NCI-H1694 treated with DMSO at 0.1 percent for 48 hours (cell line): ENCODE measurements around the gene C10orf67.
"Not testable (repeated sequence)": the region's sequence is repeated elsewhere in the genome, so short reads cannot be mapped to it uniquely, and the experiment has no call there.

ENCODE experiments used
- DNase-seq: peaks from one replicate; lab custom pipeline; 2025; lab: John Stamatoyannopoulos, UW

The C10orf67 gene

DNA sequence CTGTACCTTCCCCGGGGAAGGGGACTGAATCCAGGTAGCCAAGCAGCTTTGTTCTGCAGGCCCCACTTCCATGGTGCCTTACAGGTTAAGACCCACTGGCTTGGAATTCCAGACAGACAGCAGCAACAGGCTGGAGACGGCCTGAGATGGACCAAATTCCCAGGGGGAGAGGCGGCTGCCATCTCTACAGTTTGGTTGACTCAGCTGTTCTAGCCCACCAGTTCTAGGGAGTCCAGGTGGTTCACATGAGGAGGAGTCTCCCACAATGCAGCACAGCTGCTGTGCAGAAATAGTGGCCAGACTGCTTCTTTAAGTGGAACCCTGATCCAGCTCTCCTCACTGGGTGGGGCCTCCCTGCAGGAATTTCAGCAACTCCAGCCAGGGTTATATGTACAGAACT, 74.1 kb downstream of the C10orf67 start:
- no peak for DNase-seq

DNA sequence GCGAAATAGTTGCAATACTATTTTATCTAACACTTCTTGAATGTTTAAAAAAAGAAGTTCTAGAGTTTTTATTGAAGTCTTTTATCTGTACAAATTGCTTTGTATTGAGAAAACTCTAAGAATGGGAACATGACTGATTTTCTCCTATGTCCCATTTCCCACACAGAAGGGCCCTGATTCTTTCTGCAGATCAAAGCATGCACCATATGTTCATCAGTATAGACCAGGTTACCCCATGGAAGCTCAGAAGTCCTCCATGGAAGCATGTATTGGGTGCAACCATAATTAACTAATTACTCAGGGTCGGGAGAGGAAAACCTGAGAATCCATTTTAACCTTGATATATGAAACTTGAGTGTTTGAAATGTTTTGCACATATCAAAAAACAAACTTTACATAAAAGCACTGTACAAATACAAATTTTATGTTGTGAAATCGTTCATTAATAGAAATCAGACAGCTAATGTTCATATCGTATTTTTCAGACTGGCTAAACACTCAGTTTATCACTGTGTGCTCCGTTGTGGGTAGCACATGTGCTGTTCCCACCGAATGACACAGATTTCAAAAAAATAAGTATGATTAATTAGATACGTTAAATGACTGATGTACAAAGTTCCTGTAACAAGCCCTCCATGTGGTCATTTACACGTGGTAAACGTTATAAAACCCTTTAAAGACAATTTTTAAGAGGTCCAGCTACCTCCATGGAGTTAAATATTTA, 81.0 kb downstream of the C10orf67 start:
- DNase-seq: no peak

DNA sequence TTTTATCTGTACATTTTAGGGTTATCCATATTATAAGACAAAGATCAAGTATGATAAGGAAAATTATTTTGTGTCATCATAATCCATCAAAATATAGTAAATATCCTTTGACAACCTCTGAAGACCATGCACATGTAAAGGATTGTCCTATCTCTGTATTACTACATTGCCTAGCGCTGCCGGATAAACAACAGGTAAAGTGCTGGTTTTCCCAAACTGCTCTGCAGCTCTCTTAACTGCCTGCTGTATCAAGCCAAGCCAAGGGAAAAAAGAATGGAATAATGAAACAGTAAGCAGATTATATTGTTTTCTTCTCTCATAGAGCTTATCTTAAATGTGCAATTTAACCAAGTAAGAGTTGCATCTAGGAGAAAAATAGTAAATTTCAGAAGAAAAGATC, 81.7 kb downstream of the C10orf67 start:
- no peak for DNase-seq

DNA sequence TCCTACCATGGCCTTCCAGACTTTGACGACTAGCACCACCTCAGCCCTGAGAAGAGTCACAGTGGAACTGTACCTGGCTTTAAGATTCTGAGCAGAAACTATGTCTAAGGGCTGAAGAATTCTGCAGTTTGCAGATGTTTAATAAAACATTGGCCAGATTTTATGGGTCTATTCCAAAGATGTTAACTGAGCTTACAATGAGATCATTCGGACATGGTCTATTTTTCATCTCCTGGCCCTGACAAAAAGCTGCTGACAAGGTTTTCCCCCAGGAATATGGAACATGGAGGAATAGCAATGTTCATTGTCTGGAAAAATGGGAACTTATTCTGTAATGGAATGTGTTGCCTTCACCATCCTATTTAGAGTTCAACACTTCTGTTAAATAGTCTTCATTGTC, 86.1 kb downstream of the C10orf67 start:
- DNase-seq: no peak

DNA sequence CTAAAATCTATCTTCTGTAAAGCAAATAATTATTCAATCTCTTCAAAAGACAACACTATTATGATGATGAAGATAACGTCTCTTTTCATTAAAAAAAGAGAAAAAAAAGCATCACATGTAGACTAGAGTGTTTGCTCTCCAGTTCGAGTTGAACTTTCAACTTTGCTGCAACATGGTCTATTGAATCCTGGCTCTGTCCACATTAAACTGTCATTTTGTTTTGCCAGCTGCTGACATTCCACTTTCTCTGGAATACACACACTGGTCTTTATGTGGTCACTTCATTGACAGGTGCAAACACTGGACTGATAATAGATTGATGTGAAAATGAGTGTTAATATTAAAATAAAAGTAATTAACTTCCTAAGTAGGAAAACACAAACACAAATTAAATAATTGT, 90.8 kb downstream of the C10orf67 start:
- DNase-seq: no peak

DNA sequence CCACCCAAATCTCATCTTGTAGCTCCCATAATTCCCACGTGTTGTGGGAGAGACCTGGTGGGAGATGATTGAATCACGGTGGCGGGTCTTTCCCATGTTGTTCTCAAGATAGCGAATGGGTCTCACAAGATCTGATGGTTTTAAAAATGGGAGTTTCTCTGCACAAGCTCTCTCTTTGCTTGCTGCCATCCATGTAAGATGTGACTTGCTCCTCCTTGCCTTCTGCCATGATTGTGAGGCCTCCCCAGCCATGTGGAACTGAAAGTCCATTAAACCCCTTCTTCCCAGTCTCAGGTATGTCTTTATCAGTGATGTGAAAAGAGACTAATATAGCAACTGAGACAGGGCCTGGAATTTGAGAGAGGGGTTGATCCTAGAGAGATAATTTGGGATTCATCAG, 91.7 kb downstream of the C10orf67 start:
- not testable (repeated sequence) for DNase-seq

DNA sequence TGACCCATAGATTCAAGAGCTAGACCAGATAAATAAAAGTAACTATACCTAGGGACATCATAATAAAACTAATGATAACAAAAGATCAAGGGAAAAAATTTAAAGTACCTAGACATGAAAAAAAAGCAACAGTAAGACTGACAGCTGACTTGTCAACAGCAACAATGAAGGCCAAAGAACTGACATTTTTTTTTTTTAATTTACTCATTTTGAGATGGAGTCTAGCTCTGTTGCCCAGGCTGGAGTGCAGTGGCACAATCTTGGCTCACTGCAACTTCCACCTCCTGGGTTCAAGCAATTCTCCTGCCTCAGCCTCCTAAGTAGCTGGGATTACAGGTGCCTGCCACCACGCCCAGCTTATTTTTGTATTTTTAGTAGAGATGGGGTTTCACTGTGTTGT, 102.8 kb downstream of the C10orf67 start:
- DNase-seq: not testable (repeated sequence)

DNA sequence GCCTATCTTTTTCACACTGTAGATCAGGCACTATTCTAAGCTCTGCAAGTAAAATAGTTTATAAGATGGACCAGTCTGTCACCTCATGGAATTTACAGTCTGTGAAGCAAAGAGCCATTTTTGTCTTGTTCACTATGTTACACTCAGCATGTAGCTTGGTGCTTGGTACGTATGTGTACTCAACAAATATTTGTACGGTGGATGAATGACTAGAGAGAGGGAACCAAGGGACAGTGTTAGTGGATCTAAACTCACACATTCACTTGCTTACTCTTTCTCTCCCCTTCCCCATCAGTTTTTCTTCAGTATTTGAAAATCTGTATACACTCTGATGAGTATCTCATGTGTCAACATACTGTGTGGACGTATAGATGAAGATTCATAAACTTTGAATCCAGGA, 106.6 kb downstream of the C10orf67 start:
- no peak for DNase-seq

DNA sequence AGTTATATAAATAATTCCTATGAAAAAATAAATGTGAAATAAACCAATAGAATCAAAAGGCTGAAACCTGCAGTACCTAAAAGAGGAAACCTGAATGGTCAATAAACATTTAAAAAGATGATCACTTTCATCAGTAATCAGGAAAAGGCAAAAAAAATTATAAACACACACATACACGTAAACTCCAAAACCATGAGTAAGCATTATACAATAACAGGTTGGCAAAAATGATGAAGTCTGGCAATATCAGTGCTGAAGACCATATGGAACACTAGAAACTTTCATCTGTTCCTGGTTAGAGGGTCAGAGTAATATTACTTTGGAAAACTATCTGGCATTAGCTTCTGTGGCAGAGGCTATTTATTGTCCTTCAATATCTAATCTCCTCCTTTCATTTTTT, 114.0 kb downstream of the C10orf67 start:
- DNase-seq: no peak

DNA sequence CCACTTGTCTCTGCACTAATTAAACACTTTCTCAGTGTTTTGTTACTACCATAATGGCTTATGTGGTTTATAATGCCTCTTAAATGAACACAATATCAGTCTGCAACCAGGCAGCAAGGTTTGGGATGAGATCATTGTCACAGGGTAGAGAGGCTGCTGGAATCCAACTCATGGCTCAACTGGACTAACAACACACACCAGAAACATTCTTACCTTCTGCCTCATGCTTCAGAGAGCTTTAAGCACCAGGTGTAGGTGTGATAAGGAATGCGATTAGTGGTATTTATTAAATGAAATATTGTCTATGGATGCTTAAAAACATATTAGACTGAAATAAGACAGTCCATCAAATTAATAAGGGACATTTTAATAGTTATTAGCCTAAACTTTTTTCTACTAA, 127.1 kb downstream of the C10orf67 start:
- no peak for DNase-seq

DNA sequence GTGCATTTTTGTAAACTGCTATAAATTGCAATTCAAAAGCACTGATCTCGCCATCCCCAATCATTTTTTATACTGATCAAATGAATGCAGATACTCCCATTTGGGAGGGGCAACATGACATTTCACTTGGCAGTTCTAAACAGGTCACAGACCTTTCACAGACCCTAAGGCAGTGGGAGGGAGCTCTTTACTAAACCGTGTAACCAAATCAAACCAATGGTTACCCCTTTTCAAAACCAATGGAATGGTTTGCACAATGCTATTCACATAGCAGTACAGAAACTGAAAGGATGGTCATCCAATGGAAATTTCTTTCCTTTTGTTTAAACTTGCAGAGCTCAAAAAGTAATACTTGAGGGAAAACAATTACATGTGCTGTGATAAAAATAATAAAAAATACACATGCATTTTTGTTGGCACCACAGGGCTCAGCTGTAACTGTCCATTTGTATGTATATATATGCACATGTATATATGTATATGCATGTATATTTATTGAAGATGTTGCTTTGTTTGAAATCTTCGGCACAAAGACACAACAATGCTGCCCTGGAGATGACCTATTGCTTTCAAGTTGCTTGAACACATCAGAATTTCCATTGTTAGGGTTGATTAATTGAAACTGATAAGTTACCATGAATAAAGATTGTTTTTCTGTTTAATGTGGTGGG, 138.5 kb downstream of the C10orf67 start:
- DNase-seq: no peak

DNA sequence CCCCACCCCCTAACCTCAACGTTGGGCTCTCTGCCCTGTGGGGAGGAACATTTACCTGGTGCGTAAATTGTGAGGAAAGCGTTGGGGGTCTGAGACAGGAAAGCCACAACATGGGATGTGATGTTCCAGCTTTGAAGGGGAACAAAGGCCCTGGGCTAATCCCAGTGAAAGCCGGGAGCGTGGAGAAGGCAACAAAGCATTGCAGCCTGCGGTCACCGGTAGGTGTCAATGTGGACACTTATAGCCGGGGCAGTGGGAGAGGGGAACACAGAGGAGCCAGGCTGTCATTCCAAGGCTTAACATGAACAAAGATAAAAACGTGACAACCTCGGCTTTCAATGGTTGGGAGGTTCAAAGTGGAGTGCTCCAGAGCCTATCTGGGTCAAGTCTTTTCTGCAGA, 139.8 kb downstream of the C10orf67 start:
- no peak for DNase-seq

DNA sequence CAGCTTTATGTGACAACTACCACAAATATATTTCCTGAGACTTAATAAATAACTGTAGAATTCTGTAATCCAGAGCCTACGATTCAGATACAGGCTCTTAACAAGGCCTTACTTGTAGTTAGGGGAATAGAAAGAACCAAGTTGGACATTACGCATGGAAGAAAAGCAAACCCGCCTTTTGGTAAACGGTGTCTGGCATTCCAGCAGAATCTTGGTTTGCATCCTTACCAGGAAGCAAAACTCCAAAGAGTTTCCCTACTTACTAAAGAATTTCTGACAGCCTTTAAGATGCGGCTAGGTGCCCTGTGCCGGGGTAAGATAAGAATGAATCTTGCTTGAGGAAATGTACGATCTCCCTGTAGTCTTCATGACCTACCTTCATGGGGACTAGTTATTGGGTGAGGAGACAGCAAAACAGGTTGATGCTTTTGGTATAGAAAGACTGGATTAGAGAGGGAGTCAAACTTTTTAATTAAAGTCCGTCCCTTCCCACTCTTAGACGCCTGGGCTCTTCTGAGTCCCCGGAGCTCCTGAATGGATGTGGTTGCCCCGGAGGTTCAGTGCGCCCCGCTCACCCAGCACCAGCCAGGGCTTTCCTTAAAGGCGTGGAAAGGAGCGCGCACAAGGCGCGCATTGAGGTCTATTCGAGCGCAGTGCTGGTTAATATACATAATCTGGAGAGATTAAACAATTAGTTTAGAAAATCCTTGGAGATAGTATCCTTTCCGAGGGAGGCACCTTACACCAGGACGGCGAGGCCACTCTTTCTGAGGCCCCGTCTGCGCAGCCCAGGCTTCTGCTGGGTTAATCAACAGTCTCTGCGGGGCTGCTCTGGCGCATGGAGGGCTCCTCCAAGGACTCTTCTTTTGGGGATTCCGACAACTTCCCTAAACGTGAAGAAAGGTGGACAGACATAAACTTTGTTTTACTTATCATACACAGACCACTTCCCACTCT, 140.9 kb downstream of the C10orf67 start:
- DNase-seq: no peak

DNA sequence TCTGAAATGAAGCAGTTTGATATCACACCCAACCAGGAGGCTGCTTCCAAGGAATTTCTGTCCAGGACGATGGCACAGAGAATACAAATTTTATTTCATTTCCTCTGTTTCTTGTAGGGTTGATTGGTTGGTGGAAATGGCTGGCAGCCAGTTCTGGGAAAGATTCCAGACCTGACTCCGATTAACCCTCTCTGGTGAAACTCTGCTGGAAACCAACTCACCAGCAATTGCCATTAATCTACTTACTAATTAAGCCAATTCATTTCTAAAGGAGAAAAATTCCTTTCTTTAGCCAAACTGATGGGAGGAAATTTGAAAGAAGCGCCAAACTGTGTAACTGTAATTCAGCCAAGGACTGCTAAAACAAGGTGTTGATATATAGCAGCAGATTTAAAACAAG, 141.8 kb downstream of the C10orf67 start:
- DNase-seq: no peak

DNA sequence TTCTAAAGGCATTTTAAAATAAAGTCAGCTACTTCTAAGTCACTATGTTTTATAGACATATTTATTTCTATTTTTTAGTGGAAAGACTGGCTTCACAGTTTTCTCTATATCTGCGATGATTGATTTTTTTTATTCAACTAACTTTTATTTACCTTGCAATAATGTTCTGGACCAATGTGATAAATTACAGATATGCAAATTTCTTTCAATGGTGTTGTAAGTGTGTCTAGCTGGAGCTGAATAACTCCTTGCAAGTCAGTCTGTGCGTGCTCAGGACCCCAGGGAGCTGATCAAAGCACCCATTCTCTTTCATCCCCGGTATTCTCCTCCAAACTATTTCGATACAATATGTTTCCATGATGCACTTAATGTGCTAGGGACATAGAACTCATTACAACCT, 142.8 kb downstream of the C10orf67 start:
- no peak for DNase-seq

DNA sequence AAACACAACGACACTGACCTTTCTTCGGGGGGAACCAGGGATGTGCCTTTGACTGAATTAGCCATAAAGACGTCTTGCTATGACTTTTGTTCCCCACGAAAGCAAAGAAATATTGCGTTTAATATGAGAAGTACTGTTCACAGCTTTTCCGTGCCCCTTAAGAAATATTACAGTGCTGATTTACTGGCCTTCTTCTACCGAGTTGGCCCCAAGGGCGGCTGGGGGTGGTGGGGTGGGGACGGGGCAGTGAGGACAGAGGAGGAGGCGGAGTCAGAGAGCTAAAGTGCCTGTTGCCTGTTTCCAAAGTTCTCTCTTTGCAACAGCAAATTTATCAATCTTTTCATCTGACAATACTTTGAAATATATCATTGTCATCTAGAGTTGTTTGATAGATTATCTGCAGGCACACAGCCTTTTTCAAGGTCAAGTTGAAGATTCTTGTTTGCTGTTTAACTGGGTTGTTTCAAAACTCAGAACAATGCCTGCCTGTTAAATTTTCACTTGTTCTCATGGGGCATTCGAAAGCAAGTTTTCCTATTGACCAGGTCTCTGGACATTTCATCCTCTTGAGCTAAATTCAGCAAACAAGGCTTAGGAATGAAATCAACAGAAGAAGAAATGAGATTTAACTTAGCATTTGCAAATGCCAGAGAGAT, 143.5 kb downstream of the C10orf67 start:
- DNase-seq: no peak

DNA sequence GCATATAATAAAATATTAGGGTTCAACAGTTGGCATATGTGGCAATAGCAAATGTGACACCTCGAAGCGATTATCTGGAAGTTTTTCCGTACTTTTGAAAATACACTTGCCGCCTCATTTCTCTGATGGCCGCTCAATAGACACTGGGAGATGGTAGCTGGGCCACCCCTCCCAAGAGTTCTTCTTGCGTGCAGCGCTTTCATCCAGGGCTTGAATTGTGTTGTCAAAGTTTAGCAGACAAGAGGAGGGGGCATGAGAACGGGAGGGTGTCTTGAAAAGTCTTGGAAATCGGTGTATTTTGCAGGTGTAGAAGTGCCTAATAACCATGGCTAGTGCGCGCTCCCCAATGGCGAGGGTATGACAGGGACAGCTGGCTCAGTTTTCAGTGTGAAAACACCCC, 144.0 kb downstream of the C10orf67 start:
- no peak for DNase-seq

DNA sequence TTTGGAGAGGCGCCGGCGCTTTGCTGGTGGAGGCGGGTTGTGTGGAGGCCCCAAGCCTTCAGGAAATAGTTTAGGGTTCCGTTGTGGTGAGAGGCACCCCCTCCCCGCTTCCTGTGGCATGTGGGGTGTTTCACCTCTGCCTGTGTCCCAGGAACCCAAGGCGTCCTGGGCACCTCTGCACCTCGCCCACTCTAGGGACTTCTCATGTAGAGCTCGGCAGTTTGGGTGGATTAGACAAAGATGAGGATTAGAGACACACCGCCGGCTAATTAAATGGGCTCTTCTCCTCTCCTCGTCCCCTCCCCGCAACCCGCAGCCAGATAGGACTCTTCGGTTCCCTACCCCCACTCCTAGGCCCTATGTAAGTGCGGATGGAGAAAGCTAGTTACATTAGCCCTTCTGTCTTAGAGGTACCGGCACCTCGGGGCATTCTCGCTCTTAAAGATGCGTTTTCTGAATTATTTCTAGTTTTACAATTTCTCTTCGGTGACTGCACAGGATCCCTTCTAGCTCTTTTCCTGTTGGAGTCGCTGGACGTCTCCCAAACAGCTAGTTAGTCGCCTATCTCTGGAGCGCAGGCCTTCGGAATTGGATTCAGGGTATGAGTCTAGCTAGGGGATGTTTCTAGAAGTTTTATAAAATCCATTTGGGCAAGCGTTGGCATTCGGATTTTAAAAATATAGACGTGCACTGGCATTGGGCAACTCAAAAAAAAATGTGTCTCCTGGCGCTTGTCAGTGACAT, 144.7 kb downstream of the C10orf67 start:
- no peak for DNase-seq

DNA sequence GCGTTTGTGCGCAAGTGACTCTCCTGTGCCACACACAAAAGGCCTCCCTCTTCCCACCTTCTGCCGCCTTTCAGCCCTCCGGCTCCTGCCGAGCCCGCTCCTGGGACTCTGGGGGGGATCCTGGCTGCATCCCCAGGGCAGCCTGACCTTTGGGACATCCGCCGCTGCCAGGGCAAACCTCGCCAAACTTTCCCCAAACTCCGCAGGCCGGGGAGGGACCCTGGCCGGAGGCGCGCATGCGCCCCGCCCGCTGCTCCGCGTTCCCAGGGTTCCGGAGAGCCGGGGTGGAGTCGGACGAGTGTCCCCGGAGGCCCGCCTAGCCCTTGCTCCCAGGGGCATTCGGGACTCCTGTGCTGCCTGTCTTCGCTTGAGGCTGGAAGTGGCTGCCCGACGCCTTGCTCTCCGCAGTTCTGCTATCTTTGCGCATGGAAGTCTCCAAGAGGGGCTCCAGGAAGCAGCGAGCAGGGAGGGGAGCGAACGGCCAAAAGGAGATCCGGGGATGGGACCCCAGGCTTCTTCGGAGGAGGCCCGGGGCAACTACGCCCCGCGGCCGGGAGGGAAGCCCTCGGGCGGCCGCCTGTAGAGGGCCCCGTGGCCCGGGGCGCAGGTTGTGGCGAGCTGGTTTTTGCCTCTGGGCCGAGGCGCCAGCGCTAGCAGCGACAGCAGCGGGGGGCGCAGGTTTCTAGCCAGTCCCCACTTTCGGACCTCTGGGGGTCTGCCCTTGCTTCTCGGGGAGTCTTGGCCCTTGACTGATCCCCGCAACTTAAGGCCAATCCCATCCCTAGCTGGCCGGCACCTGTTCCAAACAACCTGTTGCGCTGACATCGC, 145.4 kb downstream of the C10orf67 start:
- DNase-seq: no peak

DNA sequence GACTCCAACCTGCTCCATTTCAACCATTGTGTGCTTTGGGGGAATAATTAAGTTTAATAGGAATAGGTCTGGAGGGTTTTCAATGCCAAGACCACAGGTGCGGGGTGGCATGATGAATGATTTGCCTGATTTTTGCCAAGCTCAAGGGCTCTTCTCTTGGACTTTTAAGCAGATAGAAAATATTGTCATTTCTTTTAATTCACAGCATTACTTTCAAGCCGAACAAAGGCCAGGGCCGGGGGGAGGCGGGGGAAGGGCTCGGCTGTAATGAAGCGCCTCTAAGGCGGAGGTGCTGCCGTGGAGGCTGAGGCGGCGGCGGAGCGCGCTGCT, 146.0 kb downstream of the C10orf67 start:
- no peak for DNase-seq

DNA sequence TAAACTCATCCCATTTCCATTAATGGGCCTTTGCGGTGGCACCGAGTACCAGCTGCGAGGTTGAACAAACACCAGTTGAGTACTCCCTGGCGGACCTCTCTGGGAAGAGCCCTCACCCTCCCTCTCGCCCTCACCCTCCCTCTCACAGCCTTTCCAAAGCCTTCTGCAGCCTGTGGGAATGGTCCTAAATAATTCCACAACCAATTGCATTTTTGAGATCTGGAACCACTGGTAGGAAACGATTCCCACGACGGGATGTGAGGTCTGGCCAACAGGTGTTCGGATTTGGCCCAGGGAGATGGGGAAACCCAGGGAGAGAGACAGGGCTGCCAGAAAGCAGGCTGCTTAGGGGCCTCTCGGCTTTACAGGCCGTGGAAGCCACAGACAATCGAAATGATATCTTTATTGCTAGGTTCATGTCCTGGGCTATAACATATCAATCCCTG, 147.2 kb downstream of the C10orf67 start:
- DNase-seq: no peak
